GM10248 (cell line): ENCODE data around the gene CPM.

Experiments
- CTCF ChIA-PET: fragments of 300-600 bp; sonication (Branson Sonifier 250); formaldehyde crosslinking; extraction: SDS; loops from one replicate; lab custom pipeline; 2021; ENCODE audit warnings: antibody characterized with exemption; lab: Yijun Ruan, JAX
- POLR2A ChIA-PET: fragments of 350-650 bp; sonication (Branson Sonifier 250); formaldehyde crosslinking; extraction: SDS; loops from one replicate; lab custom pipeline; 2020; ENCODE audit warnings: antibody characterized with exemption; lab: Yijun Ruan, JAX
- DNase-seq: peaks from one replicate; pipeline ENCODE4 v3.0.0; 2012; ENCODE audit errors: extremely low spot score
- CTCF ChIP-seq: IDR thresholded peaks from 2 replicates; pipeline ENCODE4 v1.5.1; 2012; ENCODE audit warnings: mild to moderate bottlenecking, low read depth; ENCODE audit errors: extremely low read depth, missing control alignments, control extremely low read depth

CPM gene

DNA sequence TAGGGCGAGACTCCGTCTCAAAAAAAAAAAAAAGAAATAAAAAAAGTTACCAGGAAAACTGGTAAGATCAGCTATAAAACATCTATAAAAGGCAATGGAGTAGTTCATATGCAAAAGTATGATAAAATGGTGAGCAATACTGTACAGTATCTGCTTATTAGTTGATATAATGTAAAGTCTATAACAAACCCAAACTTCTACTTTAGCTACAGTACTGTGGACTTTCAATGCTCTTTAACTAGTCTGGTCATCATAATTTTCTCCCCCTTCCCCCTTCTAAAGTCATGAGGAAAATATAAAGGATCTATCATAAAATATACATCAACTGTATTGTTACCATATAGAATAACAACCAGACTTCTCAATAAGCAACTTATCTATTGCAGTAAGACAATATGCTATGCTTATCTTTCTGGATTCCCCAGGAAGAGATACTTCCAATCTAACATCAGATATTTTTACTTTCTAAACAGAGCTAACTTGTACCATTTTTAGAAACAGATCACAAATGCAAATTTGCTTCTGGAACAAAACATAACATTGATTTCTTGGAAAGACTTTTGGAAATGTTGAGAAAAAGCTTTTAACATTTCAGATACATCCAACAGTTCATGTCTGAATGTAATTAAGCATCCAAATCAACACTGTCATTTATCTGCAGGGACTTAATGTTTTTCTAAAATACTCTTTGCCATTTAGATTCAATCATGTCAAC, 81.2 kb downstream of the CPM start:
- CTCF ChIA-PET: interaction anchor here (0.8 to 1.9 kb wide), 2 partner anchors 10 to 21 kb away, joined by 4 read pairs; no protein-coding TSS in a partner anchor
- no peak for DNase-seq
- POLR2A ChIA-PET: no interaction called here
- TF ChIP-seq CTCF: no peak

DNA sequence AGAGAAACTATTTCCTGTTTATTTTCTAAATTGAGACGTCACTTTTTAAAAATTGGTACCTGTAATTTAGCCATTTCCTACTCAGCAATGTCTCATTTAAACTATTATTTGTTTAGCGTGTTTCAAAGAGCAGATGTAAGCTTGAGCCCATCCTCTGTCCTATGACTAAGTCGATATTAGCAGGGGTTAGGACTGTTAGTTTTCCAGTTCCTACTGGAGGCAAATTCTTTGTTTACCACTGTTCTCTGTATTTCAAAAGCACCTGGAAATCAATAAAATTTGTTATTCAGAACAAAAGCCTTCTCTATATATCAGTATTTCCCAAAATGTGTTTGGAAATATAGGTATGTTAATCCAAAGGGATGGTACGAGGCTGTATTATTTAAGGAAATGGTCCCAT, 82.6 kb downstream of the CPM start:
- ChIA-PET CTCF (no interaction called here), POLR2A (no interaction called here)
- TF ChIP-seq CTCF: no peak
- DNase-seq: no peak

DNA sequence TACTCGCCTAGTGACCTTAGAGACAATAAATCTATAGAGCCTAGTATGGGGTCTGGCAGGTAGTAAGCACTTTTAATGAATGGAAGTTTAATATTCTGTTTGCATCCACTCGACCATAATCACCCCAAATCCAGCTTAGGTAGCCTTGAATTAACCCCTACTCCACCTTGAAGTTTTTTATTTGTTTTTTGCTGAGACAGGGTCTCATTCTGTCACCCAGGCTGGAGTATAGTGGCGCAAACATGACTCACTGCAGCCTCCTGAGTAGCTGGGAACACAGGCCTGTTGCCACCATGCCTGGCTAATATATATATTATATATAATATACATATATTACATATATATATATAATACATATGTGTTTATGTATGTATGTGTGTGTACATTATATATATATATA, 86.2 kb downstream of the CPM start:
- ChIA-PET POLR2A (no interaction called here), CTCF (no interaction called here)
- no peak for TF ChIP-seq CTCF
- no peak for DNase-seq

DNA sequence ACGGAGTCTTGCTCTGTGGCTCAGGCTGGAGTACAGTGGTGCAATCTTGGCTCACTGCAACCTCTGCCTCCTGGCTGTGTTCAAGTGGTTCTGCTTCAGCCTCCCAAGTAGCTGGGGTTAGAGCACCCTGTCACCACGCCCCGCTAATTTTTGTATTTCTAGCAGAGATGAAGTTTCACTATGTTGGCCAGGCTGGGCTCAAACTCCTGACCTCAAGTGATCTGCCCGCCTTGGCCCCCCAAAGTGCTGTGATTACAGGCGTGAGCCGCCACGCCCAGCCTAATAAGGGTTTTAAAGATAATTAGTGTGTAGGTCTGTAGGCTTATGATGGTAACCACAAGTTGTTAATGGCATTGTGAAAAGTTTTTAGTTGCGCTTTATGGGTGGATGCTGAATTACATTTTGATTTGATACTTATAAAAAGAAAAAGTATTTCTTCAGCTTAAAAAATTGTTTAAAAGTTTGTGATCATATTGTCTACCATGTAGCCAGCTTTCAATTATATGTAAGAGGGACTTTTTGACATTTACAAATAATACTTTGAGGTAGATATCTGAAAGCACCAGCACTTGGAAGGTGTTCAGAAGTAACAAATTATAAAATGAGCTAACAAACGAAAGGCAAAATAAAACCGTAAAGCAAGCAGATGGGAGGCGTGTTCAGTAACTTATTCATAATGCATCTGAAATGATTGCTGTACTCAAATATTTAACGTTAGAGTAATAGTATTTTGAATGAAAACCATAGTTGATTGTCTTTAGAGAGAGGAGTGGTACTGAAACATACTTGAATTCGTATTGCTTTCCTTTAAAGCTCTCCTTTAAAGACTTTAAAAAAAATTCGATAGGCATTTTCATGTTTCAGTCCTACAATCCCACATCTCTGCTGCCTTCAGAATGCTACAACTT, 87.9 kb downstream of the CPM start:
- DNase-seq: no peak
- no peak for TF ChIP-seq CTCF
- ChIA-PET CTCF (interaction anchor here (0.6 to 6.7 kb wide), 6 partner anchors 8 to 37 kb away, joined by 3 to 51 read pairs (median 4); partner anchors contain the start of gene MDM2), POLR2A (interaction anchor here (1.2 kb wide), 1 partner anchor 11 kb away, joined by 3 read pairs; no protein-coding TSS in a partner anchor)

DNA sequence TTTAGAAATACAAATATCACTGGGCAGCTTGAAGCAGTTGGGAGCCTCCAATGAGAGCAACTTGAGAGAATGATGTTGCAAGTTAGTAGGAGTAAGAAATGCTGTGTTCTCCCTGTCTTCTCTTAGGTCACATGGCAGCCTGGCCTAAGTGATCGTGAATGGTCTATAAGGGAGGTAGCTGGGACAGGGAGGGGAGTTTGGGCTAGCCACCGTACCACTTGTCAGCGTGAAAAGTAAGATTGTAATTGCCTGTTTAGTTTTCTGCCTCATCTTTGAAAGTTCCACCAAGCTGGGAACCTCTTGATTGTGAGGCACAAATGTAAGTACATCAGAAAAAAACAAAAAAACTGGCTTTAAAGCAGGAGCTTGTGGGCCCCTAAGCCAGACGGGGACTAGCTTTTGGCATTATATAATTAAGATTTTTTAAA, 88.6 kb downstream of the CPM start:
- TF ChIP-seq CTCF: no peak
- CTCF ChIA-PET: interaction anchor here (0.8 to 6.7 kb wide), 5 partner anchors 8 to 36 kb away, joined by 3 to 51 read pairs (median 4); partner anchors contain the start of gene MDM2
- POLR2A ChIA-PET: interaction anchor here (1.2 kb wide), 1 partner anchor 10 kb away, joined by 3 read pairs; no protein-coding TSS in a partner anchor
- no peak for DNase-seq
